NCI-H128 (cell line): ENCODE measurements around the gene GK2.

ENCODE experiments used
- DNase-seq: peaks from one replicate; lab custom pipeline; 2025; ENCODE audit not compliant: unreplicated experiment; lab: John Stamatoyannopoulos, UW

The GK2 gene

DNA sequence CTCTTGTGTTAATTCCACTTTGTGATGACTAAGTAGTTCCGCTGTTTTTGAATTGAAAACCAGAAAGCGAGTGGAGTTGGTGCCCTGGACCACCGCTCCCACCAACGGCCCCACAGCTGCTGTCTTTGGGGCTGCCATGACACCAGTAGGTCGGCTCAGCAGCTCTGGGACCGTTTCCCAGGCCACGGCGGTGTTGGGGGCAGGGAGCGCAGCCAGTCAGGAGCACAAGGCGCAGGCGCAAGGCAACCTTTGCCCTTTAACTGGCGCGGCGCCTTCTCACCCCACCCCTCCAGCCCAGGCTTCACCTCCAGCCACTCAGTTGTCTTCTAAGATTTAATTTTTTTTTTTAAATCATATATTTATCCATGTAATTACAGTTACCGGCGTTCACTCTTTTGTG, at the start of gene GK2:
Gene GK2, minus strand, starts transcription at position 166 of the 400 bp plus-strand sequence. Its CDS starts 28 bp downstream, at position 138.
- no peak for DNase-seq

DNA sequence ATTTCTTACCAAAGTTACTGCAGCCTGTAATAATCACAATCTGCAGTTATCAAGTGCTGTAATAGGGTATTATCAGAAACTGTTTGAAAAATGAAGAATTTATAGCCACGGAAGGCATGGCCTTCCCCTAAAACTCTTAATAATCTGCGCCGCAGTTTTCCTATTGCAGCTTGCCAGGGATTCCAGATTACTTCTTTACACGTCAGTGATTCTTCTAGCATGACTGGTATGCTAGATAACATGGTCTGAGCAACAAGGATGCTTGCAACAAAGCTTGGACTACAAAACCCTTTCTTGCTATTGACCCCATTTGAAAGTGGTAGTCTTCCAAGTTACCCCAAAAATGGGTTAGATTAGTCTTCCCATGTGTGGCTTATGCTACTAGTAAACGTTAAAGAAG, 47.2 kb upstream of the GK2 start:
- no peak for DNase-seq

DNA sequence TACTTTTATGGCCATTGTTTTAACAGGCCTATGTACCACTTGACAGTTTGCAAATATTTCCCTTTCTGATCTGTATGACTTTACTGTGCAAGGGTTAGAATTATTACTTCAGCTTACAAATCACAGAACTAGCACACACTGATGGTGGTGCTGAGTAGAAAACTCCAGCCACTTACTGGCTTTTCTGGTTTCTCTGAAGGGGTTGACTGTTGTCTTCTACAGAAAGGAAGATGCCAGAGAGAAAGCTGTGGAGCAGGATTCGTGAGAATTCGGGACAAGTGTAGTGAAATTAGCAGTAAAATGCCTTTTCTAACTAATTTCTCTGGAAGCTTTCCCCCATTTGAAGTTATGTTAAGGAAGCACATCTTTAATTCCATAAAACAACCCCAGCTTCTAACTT, 46.6 kb upstream of the GK2 start:
- DNase-seq: no peak

DNA sequence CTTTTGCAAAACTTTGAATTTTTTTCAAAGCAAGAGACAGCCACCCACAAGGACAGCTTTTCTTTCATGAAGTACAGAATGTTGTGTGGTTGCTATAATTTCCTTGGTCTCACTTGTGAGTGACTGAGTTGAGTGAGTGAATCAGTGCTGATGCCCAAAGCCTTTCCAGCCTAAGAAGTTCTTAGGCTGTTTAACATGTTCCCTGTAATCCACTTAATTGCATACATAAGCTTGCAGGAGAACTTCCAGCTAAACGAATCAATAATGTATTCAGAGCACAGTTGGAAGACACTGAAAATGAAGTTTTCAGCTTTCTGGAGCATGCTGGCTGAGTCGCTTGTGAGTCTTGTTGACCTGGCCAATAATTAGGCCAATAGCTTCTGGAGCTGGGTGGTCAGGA, 42.0 kb upstream of the GK2 start:
- DNase-seq: no peak

DNA sequence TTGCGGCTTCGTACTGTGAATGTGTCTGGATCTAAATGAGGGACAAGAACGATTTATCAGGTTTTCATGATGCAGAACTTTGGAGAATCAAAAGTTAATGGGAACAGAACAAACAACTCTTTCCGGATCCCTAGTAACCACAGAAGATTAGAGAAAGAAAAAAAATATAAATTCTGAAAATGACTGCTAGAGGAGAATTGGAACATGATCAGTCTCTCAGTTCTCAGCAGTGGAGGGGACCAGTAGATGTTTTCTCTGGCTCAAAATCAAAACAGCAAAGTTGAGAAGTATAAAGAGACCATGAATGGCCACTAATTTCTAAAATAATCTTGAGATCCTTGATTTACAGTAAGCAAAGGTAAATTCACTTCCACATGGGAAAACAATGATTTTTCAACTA, 38.1 kb upstream of the GK2 start:
- DNase-seq: no peak

DNA sequence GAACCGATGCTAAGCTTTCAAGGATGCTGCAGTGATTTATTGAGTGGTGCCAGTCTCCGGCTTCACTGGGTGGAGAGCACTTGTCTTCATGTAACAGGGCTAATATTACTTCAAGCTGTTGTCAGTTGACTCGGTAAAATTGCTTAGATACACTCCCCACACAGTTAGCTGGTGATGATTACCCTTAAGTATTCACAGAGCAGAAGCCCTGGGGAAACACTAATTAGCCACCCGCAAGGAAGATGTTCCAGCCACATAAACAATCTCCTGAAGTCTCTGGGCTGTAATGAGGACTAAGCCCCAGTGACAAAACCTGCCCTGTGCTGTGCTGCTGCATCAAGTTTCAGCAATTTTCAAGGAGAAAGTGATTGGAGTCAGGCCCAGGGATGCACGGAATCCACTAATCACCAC, 37.3 kb upstream of the GK2 start:
- DNase-seq: peak; percentile 78

DNA sequence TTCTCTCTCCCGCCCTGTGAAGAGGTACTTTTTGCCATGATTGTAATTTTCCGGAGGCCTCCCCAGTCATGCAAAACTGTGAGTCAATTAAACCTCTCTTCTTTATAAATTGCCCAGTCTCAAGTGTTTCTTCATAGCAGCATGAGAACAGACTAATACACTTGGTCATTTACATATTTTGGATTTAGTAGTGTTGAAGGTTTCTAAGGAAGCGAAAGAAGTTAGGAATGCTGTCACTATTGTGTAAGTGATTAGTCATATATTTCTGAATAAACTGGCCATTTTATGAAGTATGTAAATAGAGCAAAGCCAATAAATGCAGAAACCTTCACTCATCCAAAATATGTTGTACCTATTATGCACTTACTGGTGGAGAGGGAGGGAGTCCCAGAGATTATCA, 34.4 kb upstream of the GK2 start:
- no peak for DNase-seq

DNA sequence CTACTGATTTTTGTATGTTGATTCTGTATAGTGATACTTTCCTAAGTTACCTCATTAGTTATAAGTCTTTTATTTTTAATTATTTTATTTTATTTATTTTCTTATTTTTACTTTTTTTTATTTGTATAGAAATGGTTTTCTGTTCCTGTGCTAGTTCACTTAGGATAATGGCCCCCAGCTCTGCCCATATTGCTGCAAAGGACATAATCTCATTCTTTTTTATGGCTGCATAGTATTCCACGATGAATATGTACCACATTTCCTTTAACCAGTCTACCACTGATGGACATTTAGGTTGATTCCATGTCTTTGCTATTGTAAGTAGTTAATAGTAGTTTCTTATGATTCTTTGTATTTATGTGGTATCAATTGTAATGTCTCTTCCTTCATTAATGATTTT, 31.5 kb upstream of the GK2 start:
- DNase-seq: no peak

DNA sequence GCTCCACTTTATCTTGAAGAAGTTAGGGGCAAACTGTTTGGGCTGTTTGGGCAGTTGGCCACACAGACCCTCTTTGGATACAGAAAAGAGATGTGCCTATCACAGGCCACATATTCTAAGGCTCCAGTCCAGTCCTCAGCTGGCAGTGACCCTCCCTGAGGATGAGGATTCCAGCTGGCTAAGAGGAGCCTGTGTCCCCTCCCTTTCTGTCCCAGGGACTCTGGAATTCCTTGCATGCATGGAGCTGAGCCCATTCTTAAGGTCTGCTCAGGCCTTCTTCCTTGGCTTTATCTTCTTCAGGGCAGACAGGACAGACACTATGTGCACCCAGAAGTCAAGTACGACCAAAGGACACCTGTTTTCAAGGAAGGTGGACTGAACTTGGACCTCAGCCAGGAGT, 23.8 kb upstream of the GK2 start:
- DNase-seq: no peak

DNA sequence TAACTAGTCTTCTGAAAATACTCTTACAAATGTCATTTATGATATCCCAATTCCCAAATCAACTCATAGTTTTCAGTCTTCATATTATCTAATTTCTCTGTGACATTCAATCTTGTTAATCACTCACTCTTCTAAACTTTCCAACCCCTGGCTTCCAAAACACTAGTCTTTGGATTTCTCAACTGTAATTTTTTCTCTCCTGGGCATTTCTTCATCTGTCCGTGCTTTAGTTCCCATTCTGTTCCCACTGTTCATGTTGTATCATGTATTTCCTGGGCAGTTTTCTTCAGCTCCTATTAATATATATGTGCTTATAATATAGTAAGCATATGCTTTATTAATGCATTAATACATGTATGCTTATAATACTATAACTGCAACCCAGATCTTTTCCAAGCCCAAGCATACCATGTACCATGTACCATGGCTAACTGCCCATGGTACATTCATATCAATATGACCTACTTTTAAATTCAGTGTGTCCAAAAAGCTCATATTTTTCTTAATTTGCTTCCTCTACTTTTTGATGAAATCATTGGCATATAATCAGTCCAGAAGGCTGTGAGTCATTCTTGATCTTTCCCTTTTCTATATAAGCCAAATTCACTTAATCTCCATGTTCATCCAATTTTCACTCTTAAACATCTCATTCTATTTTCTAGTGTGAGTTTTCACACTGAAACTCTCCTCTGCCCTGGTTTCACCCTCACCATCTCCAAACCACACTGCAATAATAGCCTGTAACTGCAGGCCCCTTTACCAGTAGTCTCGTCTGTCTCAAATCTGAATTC, 21.3 kb upstream of the GK2 start:
- DNase-seq: no peak

DNA sequence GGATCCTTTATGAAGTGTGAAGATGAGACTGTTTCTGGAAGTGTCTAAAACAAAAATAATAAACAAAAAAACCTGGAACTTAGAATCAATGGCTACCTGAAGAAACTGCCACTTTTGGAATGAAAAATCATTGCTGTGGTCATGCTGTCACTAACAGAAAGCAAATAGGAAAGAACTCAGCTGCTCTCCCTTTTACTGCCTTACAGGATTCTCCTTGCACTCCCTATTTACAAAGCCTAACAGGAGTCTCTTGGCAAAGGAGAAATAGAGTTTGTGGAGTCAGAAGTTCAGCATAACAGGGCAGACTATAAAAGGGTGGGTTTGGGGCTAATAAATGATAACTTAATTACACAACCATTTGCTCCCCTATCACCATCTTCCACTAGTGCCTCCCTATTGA, 19.0 kb upstream of the GK2 start:
- no peak for DNase-seq

DNA sequence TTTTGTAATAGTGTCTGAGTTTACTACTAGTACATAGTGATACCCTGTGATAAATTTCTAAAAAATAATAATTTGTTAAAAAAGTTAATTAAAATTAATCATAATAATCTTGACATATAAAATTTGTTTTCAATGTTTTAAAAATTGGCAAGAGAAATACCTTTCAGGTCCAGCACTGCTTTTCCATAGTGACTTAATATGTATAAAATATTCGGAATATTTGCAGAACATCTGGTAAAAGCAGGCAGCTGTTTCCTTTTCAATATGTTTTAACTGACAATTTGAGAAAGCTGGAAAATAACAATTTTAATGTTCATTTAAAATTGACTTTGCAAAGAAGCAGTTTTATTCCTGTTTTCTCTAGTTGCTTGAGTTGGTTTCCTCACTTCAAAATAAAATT, 17.6 kb upstream of the GK2 start:
- no peak for DNase-seq

DNA sequence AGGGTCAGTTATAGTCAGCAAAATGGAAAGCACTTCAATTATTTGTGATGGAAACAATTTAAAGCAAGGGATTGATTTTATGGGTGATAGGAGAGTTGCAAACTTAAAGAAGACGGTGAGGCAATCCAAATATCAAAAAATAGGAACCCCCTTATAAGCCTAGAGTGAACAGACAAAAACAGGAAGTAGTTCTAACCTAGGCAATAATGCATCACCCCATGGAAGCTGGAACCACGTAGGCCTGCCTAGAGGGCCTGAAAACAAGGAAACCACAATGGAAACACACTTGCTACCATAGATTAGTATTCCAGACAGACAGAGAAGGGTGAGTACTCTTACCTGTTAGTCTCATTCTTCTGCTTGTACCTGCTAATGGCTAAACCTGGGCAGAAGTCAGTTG, 13.5 kb upstream of the GK2 start:
- DNase-seq: no peak

DNA sequence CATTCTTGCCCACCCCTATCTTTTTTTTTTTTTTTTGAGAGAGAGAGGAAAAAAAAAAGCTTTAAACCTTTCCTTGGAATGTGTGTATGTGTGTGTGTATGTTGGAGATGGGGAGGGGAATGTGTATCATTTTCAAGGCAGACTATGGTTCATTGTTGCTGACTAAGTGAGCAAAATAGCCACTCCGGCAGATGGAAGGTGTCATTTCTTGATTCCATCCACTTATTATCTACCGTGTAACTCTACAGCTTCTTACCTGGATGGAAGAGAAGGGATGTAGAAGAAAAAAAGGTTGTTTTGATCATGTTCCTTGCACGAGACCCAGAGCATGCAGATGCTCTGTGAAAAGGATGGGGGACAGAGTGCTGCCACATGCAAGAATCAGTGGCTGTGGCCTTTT, 5.9 kb upstream of the GK2 start:
- DNase-seq: no peak

DNA sequence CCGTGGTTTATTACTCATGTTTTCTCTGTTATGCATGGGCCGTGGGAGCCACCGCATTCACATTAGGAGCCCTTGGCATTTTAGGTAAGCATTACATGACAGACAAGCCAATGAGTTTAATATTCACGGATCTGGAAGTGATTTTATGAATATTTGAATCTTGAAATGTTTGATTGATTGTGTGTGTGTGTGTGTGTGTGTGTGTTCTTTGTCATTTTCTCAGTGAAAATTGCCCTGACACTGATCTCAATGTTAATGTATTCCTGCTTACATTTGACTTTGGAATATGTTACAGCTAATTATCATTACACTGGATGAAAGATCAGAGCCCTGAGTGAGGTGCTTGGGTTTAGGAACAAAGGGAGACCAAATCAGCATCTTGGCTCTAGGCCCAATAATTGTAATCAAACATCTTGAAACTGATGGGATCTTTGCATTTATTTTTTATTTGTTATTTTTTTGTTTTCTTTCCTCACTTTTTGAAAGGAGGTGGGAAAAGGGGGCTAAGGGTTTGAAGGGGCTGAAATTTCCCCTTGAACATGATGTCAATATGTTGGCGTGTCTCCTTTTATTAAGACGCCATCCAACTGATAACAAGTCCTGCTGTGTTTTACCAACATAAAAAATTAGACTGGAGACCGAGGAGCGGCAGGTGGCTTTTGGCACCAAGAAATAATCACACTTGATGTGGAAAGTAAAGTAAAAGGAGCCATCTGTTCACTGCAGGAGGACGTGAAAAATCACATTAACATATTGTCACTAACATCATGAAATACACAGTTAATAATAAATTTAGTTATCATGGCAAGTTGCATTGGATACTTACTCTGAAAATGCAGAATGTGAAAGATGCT, 5.2 kb upstream of the GK2 start:
- DNase-seq: peak; percentile 19

DNA sequence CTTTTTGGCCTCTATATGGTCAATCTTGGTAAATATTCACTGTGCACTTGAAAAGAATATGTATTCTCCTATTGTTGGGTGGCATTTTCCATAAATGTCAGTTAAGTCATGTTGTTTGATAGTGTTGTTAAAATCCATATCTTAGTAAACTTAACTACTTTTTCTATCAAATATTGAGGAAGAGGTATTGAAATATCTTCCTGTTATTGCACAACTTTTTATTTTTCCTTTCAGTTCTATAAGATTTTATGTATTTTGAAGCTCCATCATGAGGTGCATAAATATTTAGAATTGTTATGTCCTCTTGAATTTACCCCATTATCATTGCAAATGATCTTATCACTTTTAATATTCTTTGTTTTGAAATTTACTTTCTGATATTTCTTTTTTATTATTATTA, 3.4 kb downstream of the GK2 start:
- no peak for DNase-seq

DNA sequence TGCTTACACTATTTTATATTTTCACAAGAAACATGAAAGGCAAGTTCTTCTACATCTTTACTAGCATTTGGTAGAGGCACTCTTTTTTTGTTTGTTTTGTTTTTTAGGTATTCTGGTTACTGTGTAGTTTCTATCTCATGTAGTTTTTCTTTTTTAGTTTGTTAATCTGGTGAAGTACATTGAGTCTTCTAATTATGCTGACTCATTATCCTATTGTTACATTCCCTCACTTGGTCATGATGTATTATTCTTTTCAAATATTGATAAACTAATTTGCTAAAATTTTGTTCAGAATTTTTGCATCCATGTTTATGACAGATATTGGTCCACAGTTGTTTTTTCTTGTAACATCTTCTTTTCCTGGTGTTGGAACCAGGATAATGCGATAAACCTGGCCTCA, 4.7 kb downstream of the GK2 start:
- no peak for DNase-seq

DNA sequence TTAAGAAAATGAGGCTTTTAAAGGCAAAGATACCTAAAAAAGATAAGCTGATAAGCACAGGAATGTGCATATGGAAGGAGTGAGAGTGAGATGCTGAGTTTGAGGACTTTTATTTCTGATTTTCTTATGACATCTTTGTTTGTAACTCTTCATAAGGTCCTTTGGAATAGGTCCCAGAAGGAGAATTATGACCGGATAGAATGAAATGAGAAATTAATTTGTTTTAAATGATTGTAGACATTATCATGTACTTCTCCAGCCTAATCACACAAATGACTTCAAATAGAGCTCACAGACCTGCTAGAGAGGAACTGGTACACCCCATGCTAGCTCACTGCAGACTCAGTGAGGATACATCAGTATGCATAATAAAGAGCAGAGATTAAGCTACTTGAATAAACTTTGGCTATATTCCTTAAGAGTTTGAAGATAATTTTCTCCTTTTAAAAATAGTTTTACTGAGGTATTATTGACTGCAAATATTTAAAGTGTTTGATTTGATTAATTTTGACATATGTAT, 5.6 kb downstream of the GK2 start:
- DNase-seq: no peak

DNA sequence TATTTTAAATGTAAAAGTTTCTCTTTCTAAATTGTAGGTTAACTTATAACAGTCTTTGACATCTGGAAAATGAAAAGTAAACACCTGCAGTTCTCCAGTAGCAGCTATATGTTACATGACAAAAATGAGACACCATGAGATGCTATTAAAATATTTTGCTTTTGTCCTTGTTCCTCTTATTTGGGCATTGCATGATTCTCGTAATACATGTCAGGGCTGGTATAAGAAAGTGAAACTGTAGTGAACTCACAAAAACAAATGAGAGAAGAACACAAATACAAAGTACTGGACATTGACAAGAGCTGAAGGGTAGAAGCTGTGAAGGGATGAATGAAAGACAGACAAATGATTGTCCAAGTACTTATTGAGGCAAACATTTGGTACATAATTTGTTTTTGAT, 9.0 kb downstream of the GK2 start:
- no peak for DNase-seq

DNA sequence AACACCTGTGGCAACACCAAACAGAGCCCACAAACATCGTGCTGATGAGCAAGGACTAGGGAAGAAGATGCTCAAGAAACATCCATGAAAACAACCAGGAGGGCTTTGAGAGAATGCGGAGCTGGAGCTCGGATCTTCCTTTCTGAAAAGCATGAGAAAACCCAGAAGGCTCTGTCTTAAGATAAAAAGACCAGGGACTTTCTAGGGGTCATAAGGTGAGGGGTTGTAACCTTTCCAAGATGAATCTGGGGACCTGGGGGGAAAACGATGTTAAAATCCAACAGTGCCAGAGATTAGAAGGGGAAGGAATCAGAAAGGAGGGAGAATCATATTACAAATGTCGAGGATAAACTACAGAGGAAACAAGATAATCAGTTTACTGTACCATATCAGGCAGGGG, 10.1 kb downstream of the GK2 start:
- DNase-seq: no peak

DNA sequence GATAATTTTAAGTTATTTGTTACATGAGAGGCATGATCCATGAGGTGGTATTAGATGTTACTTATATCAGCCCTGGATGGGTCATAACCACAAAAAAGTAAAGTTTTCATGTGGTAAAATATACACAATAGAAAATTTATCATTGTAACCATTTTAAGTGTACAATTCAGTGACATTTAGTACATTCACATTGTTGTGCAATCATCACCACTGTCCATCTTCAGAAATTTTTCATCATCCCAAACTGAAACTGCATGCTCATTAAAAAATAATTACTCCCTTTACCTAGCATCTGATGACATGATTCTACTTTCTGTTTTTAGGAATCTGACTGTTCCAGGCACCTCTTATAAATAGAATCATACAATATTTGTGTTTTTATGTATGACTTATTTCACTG, 11.2 kb downstream of the GK2 start:
- DNase-seq: no peak

DNA sequence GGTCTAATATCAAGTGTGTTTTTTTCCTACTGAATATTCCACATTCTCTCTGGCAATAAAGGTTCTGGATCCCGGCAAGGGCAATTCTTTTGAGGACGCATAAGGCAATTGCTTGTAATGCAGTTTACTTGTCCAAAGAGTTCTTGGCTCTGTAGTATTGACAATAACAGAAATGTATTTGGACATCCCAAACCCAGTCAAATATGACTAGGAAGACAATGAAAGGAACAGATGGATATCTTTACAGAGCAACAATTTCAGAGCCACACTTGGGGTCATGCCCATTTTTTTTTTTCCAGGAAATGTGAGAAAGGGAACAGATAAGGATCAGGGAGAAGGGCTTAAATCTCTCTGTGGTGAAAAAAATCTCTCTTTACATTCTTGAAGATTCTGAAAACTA, 12.2 kb downstream of the GK2 start:
- DNase-seq: no peak
